Measurements from ENCODE around the gene PLN. TPM values are rescaled to one million over a fixed set of nuclear protein-coding genes. Genes with fewer than 3 reads are reported as not detected.

PLN gene
- total and polyA plus RNA-seq, 9 of the 15 experiments (the other 6 are each of a cell fraction or from before 2014, with no cell fraction given), result 0.03 to 0.30 (median 0.03) TPM; not detected in 6

GRCh38 chr6:118584911-118585310 is 36.8 kb downstream of the PLN start:
- no peaks in the 10 kb centered on the region; the same call in 1 of the 2 replicates for H4K20me1 ChIP-seq (replicated peaks; ENCODE audit: control insufficient read depth, insufficient read depth, low read length)
- no peaks in the 10 kb centered on the region for H3K36me3 ChIP-seq (ENCODE audit: control insufficient read depth, insufficient read depth, low read length)
- no peak overlapping the region for H3K9ac ChIP-seq (ENCODE audit: insufficient read depth in 1 of 2, low read depth in 2 of 2, low read length in 2 of 2)
- no peak overlapping the region for H3K4me2 ChIP-seq (ENCODE audit: insufficient read depth, low read length)
- no peak overlapping the region for H2AFZ ChIP-seq (ENCODE audit: low read depth, low read length)
- H3K9me3 ChIP-seq (replicated peaks; ENCODE audit: control insufficient read depth, insufficient read depth, low read depth, low read length), result no peaks in the 10 kb centered on the region
- ChIA-PET CTCF (ENCODE audit: low intra/inter-chr PET ratio) (no interaction called here), POLR2A (no interaction called here)
- intact Hi-C loops (cut with micrococcal nuclease) (no loop called here), in situ Hi-C loops (cut with MboI) (no loop called here)
- H3K27me3 ChIP-seq (ENCODE audit: control insufficient read depth in 2 of 2, insufficient read depth in 2 of 2, low read length in 2 of 2), result no peaks in the 10 kb centered on the region
- H3K4me3 ChIP-seq, result no peak overlapping the region
- no peaks in the 10 kb centered on the region for H3K79me2 ChIP-seq (ENCODE audit: control insufficient read depth, insufficient read depth, low read length)
- ATAC-seq (no peak), DNase-seq (ENCODE audit: extremely low read depth in 1 of 4, low spot score in 3 of 4) (no peak), FAIRE-seq (no peak)
- no peaks in the 10 kb centered on the region for H3K9me1 ChIP-seq (ENCODE audit: control insufficient read depth, insufficient read depth, low read length)
- WGBS (ENCODE audit: insufficient coverage, low coverage, missing lambda C conversion rate), result 84% methylated on average over 5 of the region's 5 CpGs
- BruUV-seq (replicated peaks), result no TSS peak
- H3K4me1 ChIP-seq (replicated peaks in 1 of 2; ENCODE audit: control insufficient read depth in 2 of 2, insufficient read depth in 2 of 2, low read length in 2 of 2), result peaks cover 0 to 14% of the 10 kb centered on the region in 2 experiments; a peak in 3 of 5 replicates
- no peak for TF ChIP-seq DIDO1 (tag; IDR thresholded peaks at IDR 0.05; ENCODE audit: low read depth)
- no peak for TF ChIP-seq ZNF830 (CRISPR knock-in tag; IDR thresholded peaks at IDR 0.05)
- no peak for TF ChIP-seq ZBTB8A (IDR thresholded peaks at IDR 0.05; ENCODE audit: partially characterized antibody)
- TF ChIP-seq ZNF766 (CRISPR knock-in tag; conservative IDR thresholded peaks at IDR 0.05), result no peak
- H3K27ac ChIP-seq (ENCODE audit: extremely low read depth, low read depth, low read length), result no peak overlapping the region

GRCh38 chr6:118586746-118587485 is 38.8 kb downstream of the PLN start:
- H3K4me1 ChIP-seq (replicated peaks in 1 of 2; ENCODE audit: control insufficient read depth in 2 of 2, insufficient read depth in 2 of 2, low read length in 2 of 2), result peaks cover 0 to 6% of the 10 kb centered on the region in 2 experiments; a peak in 3 of 5 replicates
- DNase-seq (ENCODE audit: extremely low read depth in 1 of 4, low spot score in 3 of 4) (no peak), ATAC-seq (no peak), FAIRE-seq (no peak)
- ChIA-PET CTCF (ENCODE audit: low intra/inter-chr PET ratio) (no interaction called here), POLR2A (interaction anchor here (0.6 kb wide), 1 partner anchor 413 kb away, joined by 3 read pairs; no protein-coding TSS in a partner anchor)
- no peaks in the 10 kb centered on the region for H3K27me3 ChIP-seq (ENCODE audit: control insufficient read depth in 2 of 2, insufficient read depth in 2 of 2, low read length in 2 of 2)
- WGBS (ENCODE audit: insufficient coverage, low coverage, missing lambda C conversion rate), result 90% methylated on average over 5 of the region's 5 CpGs
- H3K27ac ChIP-seq (ENCODE audit: extremely low read depth, low read depth, low read length), result no peak overlapping the region
- H3K9me1 ChIP-seq (ENCODE audit: control insufficient read depth, insufficient read depth, low read length), result no peaks in the 10 kb centered on the region
- H2AFZ ChIP-seq (ENCODE audit: low read depth, low read length), result no peak overlapping the region
- intact Hi-C loops (cut with micrococcal nuclease) (no loop called here), in situ Hi-C loops (cut with MboI) (no loop called here)
- H3K4me3 ChIP-seq, result no peak overlapping the region
- no peaks in the 10 kb centered on the region for H3K9me3 ChIP-seq (replicated peaks; ENCODE audit: control insufficient read depth, insufficient read depth, low read depth, low read length)
- no peaks in the 10 kb centered on the region; the same call in 2 of the 3 replicates for H3K36me3 ChIP-seq (ENCODE audit: control insufficient read depth, insufficient read depth, low read length)
- no peak overlapping the region for H3K9ac ChIP-seq (ENCODE audit: insufficient read depth in 1 of 2, low read depth in 2 of 2, low read length in 2 of 2)
- no peak overlapping the region for H3K4me2 ChIP-seq (ENCODE audit: insufficient read depth, low read length)
- no peaks in the 10 kb centered on the region for H3K79me2 ChIP-seq (ENCODE audit: control insufficient read depth, insufficient read depth, low read length)
- BruUV-seq (replicated peaks), result no TSS peak
- H4K20me1 ChIP-seq (replicated peaks; ENCODE audit: control insufficient read depth, insufficient read depth, low read length), result no peaks in the 10 kb centered on the region; the same call in 1 of the 2 replicates
- TF ChIP-seq STAT5A (IDR thresholded peaks at IDR 0.05; ENCODE audit: borderline replicate concordance, low read length) (no peak), NR2F6 (CRISPR knock-in tag; IDR thresholded peaks at IDR 0.05) (no peak), DDX20 (tag; IDR thresholded peaks at IDR 0.05; ENCODE audit: low read depth) (no peak), RAD21 (CRISPR knock-in tag; conservative IDR thresholded peaks at IDR 0.05 in 1 of 2, IDR thresholded peaks at IDR 0.05 in 1 of 2) (no peak), VEZF1 (CRISPR knock-in tag; IDR thresholded peaks at IDR 0.05) (no peak), SREBF1 (IDR thresholded peaks at IDR 0.05; ENCODE audit: borderline replicate concordance, low read depth, low read length) (no peak), FOXM1 (IDR thresholded peaks at IDR 0.05; ENCODE audit: low read depth) (no peak), FOXM1 (CRISPR knock-in tag; IDR thresholded peaks at IDR 0.05; ENCODE audit: low read depth) (no peak), POLR2AphosphoS5 (IDR thresholded peaks at IDR 0.05; ENCODE audit: control insufficient read depth, insufficient read depth, low read depth, low read length) (no peak), NFXL1 (CRISPR knock-in tag; IDR thresholded peaks at IDR 0.05) (no peak), PCBP1 (IDR thresholded peaks at IDR 0.05; ENCODE audit: low read depth, low read length, poor library complexity, severe bottlenecking) (no peak)
